ENCODE results near the gene CNEP1R1.

GRCh38 chr16:50058091-50058771 lies 33.2 kb downstream of the CNEP1R1 start:
- no peak for TF ChIP-seq EP300 (IDR thresholded peaks at IDR 0.05)
- no peak for TF ChIP-seq NFE2L2 (conservative IDR thresholded peaks at IDR 0.05; ENCODE audit: low read length)
- TF ChIP-seq MAFK (IDR thresholded peaks at IDR 0.05; ENCODE audit: partially characterized antibody): no peak
- TF ChIP-seq HOXA7 (CRISPR knock-in tag; IDR thresholded peaks at IDR 0.05): no peak
- no peak for TF ChIP-seq CHD2 (IDR thresholded peaks at IDR 0.05; ENCODE audit: low read length, partially characterized antibody)
- no peak for TF ChIP-seq ZFP36 (IDR thresholded peaks at IDR 0.05; ENCODE audit: borderline replicate concordance, partially characterized antibody)
- TF ChIP-seq CTCF (IDR thresholded peaks at IDR 0.05): no peak
- TF ChIP-seq JUNB (IDR thresholded peaks at IDR 0.05): no peak
- TF ChIP-seq E2F6 (IDR thresholded peaks at IDR 0.05; ENCODE audit: borderline replicate concordance, low read depth): no peak
- no peak for TF ChIP-seq MYC (IDR thresholded peaks at IDR 0.05; ENCODE audit: borderline replicate concordance, low read length)
